OCI-M2 (cell line): ENCODE results near the gene PLAU.
"Not testable (repeated sequence)": the region's sequence is repeated elsewhere in the genome, so short reads cannot be mapped to it uniquely, and the experiment has no call there.

ENCODE experiments used
- DNase-seq: peaks from one replicate; lab custom pipeline; 2025; ENCODE audit not compliant: unreplicated experiment; lab: John Stamatoyannopoulos, UW

PLAU gene

GRCh38 chr10:73876566-73876965 lies 34.4 kb upstream of the PLAU start:
- DNase-seq = no peak

- DNase-seq = no peak
Observed at GRCh38 chr10:73876971-73877370, 34.0 kb upstream of the PLAU start.

GRCh38 chr10:73877533-73878160 lies 33.3 kb upstream of the PLAU start:
- DNase-seq = no peak

GRCh38 chr10:73878365-73878764 lies 32.6 kb upstream of the PLAU start:
- DNase-seq = no peak

- no peak for DNase-seq
Observed at GRCh38 chr10:73879296-73880173, 31.4 kb upstream of the PLAU start.

- DNase-seq = no peak
Observed at GRCh38 chr10:73881221-73881919, 29.6 kb upstream of the PLAU start.

- DNase-seq = no peak
Observed at GRCh38 chr10:73884017-73884416, 26.9 kb upstream of the PLAU start.

- peak; percentile 24 for DNase-seq
Observed at GRCh38 chr10:73886085-73886529, 24.8 kb upstream of the PLAU start.

- DNase-seq = no peak
Observed at GRCh38 chr10:73886661-73887293, 24.2 kb upstream of the PLAU start.

GRCh38 chr10:73887294-73888039 lies 23.5 kb upstream of the PLAU start:
- no peak for DNase-seq

- DNase-seq = no peak
Observed at GRCh38 chr10:73888514-73888913, 22.4 kb upstream of the PLAU start.

- no peak for DNase-seq
Observed at GRCh38 chr10:73889014-73889413, 21.9 kb upstream of the PLAU start.

- DNase-seq = not testable (repeated sequence)
Observed at GRCh38 chr10:73889416-73889815, 21.5 kb upstream of the PLAU start.

- DNase-seq = no peak
Observed at GRCh38 chr10:73890261-73890660, 20.7 kb upstream of the PLAU start.

GRCh38 chr10:73890830-73891229 lies 20.1 kb upstream of the PLAU start:
- not testable (repeated sequence) for DNase-seq

GRCh38 chr10:73891540-73891939 lies 19.4 kb upstream of the PLAU start:
- DNase-seq = no peak

GRCh38 chr10:73892310-73893030 lies 18.5 kb upstream of the PLAU start:
- no peak for DNase-seq

GRCh38 chr10:73893426-73893825 lies 17.5 kb upstream of the PLAU start:
- no peak for DNase-seq

GRCh38 chr10:73894245-73894971 lies 16.5 kb upstream of the PLAU start:
- no peak for DNase-seq
